ENCODE measurements around the gene WDR11. TPM values are rescaled to one million over a fixed set of nuclear protein-coding genes. Genes with fewer than 3 reads are reported as not detected.
"Not testable (repeated sequence)": the region's sequence is repeated elsewhere in the genome, so short reads cannot be mapped to it uniquely, and the experiment has no call there.

WDR11 gene
- total RNA-seq, 1 donor from 2014 or later, result 62.8 TPM

DNA sequence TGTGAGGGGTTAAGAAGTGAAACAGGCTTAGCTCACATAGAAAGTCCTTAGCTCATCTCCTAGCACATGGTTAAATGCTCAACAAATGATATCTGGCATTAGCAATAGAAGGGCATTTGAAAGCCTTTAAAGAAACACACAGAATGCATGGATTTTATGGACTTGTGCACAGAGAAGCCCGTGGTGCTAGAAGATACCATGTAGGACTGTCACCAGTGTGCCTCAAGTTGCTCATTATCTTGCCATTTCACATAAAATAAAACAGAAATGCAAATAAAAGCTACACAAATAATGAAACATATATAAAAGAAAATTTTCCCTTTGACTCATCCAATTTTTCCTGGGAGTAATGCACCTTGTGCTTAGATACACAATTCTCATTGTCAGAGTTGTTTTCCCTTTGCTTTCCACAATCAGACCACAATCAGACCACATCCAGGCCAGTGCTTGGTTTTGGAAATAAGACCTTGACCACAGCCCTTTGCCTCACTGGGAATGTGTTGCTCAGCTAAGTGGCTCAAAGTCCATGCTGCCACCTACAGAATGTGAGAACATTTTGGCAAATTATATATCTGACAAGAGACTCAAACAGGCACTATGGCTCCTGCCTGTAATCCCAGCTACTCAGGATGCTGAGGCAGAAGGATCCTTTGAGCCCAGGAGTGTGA, 9.5 kb upstream of the WDR11 start:
- DNase-seq (ENCODE audit: low spot score in 2 of 2) (no peak), FAIRE-seq (no peak)

DNA sequence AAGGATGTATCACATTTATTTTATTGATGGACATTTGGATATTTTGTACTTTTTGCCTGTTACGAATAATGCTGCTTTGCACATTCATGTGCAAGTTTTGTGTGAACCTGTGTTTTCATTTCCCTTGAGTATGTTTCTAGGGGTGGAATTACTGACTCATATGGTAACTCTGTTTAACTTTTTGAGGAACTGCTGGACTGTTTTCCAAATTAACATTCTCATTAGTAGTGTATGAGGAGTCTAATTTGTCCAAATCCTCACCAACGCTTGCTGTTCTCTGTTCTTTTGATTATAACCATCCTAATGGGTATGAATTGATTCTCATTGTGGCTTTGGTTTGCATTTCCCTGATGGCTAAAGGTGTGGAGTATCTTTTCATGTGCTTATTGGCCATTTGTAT, 3.2 kb downstream of the WDR11 start:
- no peak for FAIRE-seq
- no peak for DNase-seq (ENCODE audit: low spot score in 2 of 2)

DNA sequence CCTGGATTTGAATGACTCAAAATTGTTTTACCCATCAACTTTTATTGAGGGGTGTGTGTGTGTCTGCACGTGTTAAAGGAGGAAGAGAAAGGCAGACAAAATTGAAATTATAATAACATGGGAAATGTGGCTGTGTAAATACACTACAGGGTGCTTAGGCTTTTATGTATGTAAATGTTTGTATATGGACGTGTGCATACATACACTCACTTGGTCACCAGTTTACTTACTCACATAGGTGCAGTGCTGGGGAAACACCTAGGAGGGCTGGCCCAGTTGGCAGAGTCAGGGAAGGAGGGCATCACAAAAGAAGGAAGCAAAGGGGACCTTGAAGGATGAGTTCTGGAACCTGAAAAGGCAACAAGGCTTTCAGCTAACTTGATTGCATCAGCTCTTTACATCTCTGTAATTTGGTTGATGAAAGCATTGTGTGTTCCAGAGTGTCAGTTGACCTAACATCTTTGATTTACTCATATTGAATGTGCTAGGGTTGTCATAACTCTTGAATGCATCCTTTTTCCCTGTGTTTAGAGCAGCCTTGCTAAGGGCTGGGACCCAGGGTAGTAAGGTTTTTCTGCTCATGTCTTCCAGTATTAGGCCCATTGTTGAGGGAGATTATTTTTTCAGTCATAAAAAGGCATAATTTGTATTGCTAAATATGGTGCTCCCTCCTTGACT, 10.2 kb downstream of the WDR11 start:
- DNase-seq (ENCODE audit: low spot score in 2 of 2) (no peak), FAIRE-seq (no peak)

DNA sequence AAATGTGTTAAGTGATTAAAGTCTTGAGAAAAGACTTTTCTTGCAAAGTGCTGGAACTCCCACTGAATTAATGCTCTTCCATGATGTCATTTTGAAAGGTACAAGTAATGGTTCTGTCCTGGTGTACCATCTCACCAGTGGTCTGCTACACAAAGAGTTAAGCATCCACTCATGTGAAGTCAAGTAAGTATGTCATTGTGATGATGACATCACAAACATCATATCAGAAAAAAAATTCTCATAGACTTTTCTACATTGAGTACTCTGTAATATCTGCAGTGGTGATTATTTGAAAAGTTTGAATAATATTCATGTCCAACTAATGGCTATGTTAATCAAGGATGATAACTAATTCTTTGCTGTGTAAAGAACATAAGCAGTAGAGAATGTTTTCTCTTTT, 22.6 kb downstream of the WDR11 start:
- FAIRE-seq, result no peak

DNA sequence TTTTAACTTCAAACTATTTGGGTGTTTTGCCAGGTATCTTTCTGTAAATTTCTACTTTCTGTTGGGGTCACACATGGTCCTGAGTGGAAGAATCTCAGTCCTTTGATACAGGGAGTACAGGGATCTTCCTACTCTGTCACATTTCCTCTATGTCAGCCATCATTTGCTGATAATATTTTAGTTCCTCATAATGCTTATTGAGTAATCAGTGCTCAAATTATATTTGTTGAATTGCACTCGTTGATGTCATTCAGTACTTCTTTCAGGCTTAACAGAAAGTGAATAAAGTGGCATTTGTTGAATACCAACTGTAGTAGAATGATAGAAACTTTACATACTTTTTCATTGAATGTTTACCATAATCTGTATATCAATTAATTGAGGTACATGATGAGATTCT, 31.9 kb downstream of the WDR11 start:
- DNase-seq (ENCODE audit: low spot score in 2 of 2), result no peak
- no peak for FAIRE-seq

More for the DNA sequence above, 22.6 kb downstream of the WDR11 start:
- no peak for DNase-seq (ENCODE audit: low spot score in 2 of 2)

DNA sequence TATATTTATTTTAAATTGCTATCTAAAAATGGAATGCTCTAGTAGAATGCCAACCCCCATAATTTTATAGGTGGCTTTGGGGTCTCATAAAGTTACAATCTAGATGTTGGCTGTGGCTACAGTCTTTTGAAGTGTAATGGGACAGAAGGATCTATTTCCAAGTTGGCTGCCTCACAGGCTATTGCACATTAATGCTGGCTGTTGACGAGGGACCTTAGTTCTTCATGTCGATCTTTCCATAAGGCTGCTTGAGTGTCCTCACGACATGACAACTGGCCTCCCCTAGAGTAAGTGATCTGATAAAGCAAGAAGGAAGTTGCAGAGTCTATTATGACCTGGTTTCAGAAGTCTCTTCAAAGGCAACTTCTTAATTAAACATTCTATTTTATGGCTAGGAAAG, 36.3 kb downstream of the WDR11 start:
- DNase-seq (ENCODE audit: low spot score in 2 of 2), result no peak
- no peak for FAIRE-seq

DNA sequence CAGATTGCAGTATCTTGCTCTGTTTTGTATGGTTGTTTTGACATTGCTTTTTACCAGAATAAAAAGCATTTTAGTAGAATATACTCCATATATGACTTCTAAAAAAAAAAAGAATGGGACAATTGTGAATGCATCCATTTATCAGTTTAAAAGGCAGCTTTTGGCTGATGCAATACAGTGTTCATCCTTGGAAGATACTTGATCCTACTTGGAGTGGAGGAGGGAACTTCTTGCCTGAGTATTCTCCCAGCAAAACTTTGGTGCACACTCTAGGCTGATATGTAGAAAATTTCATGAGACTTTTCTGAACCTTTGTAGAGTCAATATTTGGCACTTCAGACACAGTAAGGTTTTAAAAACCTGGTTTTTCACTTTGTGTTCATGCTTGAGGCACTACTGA, 40.2 kb downstream of the WDR11 start:
- DNase-seq (ENCODE audit: low spot score in 2 of 2), result no peak
- no peak for FAIRE-seq

DNA sequence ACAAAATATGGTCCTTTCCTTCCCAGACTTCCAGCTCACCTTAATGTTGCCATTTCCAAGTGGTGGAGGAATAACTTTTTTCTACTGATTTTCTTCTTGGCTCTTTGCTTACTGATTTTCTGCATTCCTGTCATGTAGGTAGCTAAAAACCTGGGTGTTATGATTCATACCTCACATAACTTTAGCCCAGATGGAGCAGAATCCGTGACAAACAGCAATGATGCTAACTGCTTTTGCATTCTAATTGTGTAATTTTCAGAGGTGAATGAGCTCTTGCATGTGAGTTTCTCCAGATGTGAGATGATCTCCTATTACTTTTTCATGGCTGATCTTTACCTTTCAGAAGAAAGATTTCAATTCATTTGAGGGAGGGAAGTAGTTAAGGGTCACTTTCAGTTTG, 43.4 kb downstream of the WDR11 start:
- no peak for DNase-seq (ENCODE audit: low spot score in 2 of 2)
- no peak for FAIRE-seq

DNA sequence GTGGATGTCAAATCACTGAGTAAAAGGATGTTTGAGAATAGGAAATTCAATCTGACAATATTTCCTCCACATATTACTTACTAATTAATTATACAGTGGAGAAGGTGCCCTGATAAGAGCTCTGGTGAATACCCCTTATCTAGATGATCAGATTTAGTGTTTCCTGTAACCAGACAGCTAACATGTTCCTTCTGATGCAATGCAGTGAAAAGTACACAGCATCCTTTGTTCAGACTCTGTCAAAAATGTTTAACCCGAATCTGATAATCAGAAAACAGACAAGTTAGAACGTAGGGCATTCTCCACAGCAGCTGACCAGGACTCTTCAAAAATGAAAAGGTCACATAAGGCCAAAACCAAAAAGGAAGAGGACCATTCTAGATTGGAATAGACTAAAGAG, 46.2 kb downstream of the WDR11 start:
- FAIRE-seq (no peak), DNase-seq (ENCODE audit: low spot score in 2 of 2) (no peak)

DNA sequence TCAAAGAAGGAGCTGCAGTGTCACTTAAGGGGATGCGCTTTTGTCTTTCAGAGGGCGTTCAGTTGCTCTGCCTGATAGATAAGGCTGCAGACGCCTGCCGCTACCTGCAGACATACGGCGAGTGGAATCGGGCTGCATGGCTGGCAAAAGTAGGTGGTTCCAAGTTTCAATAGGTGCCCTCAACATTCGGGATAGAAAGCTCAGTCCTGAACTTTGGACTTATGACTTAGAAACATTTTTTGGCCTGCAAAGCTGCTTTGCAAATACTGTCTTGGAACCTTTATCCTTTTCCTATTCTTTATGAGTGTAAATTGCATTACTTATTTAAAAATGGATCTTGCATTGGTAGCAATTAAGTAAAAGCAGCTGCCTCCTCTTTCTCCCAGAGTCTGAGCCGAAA, 54.1 kb downstream of the WDR11 start:
- FAIRE-seq (no peak), DNase-seq (ENCODE audit: low spot score in 2 of 2) (no peak)

DNA sequence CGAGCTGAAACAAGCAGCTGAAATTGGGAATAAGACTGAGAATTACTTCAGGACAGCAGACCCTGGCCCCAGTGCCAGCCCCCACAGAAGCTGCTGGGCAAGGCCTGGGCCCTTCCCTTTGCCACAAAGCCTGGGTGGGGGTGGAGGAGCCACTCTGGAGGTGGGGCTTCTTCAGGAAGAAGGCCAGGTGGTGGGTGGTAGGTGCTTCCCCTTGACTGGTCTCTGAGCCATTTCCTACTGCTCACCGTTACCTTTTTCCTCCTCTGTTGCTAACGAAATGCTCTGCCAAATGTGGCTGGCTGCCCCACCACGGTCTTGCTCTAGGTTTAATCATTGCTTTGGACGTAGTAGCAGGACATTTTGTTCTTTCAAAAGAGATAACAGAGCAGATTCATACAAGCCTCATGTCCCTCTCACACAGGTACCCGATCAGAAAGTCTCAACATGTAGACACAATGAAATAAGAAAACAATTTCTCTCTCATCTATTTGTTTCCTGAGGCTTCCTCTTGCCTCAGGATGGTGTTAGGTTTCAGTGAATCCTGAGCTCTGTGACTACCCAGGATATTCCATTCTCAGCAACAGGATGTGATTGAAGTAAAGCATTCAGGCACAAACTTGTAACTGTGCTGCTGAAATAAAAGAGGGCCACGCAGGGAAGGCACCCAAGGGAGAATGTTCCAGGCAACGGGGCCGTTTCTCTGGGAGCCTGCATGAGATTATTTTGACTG, 66.5 kb downstream of the WDR11 start:
- no peak for FAIRE-seq
- DNase-seq (ENCODE audit: low spot score in 2 of 2), result no peak

DNA sequence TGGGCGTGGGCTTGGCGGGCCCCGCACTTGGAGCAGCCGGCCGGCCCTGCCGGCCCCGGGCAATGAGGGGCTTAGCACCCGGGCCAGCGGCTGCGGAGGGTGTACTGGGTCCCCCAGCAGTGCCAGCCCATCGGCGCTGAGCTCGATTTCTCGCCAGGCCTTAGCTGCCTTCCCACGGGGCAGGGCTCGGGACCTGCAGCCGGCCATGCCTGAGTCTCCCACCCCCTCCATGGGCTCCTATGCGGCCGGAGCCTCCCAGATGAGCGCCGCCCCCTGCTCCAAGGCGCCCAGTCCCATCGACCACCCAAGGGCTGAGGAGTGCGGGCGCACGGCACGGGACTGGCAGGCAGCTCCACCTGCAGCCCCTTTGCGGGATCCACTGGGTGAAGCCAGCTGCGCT, 72.7 kb downstream of the WDR11 start:
- not testable (repeated sequence) for DNase-seq (ENCODE audit: low spot score in 2 of 2); FAIRE-seq

DNA sequence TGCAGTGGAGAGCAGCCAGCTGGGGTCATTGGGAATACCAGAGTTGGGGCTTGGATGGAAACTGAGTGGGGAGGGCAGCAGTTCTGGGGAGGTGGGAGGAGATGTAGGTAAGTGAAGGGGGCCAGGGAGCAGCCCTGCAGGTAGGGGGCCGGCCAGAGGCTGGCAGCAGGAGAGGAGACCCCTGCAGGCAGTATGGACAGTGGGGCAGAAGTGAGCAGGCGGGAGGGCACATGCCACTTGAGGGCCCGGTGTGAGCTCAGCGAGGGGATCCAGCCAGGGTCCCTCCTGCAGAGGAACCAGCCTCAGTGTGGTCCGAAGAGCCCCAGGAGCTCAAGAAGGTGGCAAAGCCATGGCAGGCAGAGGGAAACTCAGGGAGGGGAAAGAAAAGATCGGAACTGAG, 75.4 kb downstream of the WDR11 start:
- FAIRE-seq (no peak), DNase-seq (ENCODE audit: low spot score in 2 of 2) (no peak)

DNA sequence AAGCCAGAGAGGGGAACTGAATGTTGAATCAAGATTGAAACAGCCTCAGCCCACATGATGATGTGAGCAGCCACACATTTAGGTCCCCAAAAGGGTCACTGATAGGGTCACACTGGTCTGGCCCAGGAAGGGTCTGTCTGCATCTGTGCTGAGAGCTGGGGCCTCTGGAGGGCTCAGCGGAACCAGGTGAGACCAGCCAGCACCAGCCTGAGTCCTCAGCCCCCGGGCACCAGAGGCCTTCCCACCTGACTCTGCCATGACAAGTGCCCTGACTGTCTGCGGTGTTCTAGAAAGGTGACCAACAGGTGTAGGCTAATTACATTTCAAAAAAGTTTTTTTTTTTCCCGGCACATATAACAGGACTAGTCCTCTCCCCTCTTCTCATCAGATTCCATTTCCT, 76.2 kb downstream of the WDR11 start:
- no peak for DNase-seq (ENCODE audit: low spot score in 2 of 2)
- no peak for FAIRE-seq

DNA sequence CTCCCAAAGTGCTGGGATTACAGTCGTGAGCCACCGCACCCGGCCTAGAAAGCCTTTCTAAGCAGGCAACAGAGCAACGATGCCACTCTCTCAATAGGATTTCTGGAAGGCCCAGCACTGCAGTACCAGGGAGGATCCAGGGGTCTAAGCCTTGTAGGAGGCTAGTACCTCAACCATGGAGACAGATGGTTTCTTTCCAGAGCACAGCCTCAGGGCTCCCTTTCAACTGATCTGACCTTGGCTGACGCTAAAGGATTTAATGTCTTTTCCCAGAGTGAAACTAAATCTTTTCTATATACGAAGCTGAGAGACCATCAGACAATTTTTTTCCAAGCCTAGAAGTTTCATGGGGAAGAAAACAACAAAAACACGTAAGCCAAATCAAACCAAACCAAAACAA, 78.0 kb downstream of the WDR11 start:
- FAIRE-seq (no peak), DNase-seq (ENCODE audit: low spot score in 2 of 2) (no peak)

DNA sequence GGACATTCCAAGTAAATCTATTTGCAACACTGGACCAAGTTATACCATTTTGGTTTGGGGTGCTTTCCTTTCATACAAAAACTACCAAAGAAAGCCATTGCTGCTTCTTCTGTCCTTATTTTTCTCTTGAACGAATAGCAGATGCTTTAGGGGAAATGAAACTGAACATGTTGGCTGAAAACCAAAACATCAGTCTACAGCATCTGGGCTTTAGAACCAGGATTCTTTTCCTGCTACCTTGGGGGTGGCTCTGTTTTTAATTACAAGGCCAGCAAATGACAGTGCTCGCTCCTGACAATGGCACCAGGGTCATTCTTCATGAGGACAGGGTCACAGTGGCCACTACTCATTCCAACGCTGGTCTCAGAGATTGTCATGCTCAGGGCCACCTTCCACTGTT, 80.3 kb downstream of the WDR11 start:
- DNase-seq (ENCODE audit: low spot score in 2 of 2) (no peak), FAIRE-seq (no peak)

DNA sequence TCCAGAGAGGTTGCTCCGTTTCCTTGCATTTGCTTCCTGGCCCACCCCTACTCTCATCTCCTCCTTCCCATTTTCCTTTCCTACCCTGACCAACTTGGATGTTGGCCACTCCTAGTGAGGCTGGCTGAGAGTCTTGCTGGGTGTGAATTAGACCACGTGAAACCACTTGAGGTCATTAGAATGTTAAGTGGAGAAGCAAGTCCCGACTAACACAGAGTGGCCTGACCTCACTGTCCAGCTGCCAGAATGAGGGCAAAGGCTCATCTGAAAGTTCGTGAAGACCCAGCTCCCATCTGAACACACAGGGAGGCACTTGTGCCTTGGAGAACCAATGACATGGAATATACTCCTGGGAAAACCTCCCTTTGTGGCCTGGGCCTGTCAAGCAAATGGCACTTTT, 80.8 kb downstream of the WDR11 start:
- FAIRE-seq (no peak), DNase-seq (ENCODE audit: low spot score in 2 of 2) (no peak)

DNA sequence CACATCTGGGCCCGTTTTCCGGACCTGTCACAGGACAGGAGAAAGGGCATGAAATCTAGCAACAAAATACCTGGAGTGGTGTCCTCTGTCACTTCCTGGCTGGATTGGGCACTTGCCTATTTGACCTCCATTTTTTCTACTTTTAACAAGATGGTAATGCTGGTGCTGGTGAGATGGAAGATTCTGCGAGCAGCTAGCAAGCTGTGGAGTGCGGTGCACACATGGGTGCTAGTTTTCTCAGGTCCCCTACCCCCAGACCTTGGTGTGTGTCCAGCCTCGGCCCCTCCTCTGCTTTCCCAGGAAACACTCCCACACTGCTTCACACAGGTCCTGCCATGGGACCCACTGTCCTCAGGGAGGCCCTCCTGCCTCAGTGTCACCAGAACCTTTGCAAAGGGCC, 87.7 kb downstream of the WDR11 start:
- FAIRE-seq (no peak), DNase-seq (ENCODE audit: low spot score in 2 of 2) (no peak)

DNA sequence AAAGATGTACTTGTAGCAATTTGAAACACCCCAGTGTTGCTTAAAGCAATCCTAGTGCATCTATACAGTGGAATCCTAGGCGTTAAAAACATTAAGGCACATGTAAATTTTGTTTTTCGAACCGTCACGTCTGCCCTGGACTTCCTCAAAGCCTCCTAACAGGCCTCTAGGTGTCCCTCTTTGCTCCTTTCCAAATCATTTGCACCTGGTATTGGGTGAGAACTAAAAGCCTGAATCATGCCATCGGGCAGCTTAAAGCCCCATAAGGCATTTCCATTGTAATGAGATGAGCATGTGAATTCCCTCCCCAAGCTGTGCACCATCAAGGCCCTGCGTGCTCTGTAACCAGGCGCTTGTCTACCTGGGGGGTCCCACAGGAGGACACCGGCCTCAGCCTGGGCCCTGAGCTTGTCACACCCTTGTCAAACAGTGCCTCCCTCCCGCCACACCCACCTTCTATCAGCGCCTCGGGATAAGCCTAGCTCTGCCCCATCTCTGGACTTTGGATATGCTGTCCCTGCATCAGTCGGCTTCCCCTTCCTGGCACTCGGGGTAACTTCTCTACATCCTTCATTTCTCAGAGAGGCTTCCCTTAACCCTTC, 89.2 kb downstream of the WDR11 start:
- FAIRE-seq (no peak), DNase-seq (ENCODE audit: low spot score in 2 of 2) (no peak)

DNA sequence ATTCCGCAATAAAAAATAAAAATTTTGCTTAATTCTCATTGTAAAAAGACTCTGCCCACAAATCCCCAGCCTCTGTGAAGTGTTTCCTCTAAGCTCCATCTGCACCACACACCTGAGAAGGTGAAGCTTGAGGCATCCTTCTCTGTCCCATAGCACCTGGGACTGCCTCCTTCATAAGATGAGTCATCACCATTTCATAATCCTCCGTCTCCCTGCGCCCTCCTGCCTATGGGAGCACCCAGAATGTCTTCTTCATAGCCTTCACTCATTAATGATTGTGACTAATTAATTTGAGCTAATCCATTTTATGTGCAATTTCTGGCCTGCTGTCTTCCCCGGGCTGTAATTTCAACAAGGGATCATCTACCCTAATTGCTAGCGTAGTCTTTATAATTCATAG, 90.3 kb downstream of the WDR11 start:
- FAIRE-seq, result no peak
- DNase-seq (ENCODE audit: low spot score in 2 of 2), result no peak

DNA sequence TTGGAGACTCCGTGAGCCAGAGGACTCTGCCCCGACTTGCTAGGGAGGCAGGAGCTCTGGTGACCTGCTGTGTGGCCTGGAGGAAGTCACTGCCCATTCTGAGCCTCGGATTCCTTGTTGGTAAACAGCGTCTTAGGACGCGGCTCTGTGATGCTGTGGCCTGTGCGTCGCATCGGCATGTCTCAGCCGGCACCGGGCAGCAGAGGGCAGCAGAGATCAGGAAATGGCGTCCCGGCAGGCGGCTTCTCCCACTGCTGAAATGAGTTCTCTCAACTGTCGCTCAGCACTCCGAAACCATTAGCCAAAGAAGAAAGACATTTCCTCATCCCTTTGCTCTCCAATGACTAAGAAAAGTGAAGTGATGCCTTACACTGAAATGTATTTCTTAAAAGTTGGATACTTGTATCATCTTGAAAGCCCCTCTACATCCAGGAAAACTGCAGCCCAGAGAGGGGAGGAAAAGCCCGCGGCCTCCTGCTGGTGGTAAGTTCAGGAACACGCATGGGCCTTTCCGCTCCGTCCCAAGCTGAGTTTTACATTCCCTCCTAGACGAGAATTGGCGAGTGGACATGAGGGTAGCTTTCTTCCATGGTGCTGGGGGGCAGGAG, 91.7 kb downstream of the WDR11 start:
- DNase-seq (ENCODE audit: low spot score in 2 of 2) (peak; percentile 65 to 83), FAIRE-seq (peak; percentile 44)

Measured in frontal cortex (tissue), 4 donors.